BLaER1 treated with 17β-estradiol and CSF1 and Interleukin-3, amounts not matched to agents 10 nM and 100 nM (cell line): ENCODE measurements around the gene FNDC4.
A peak's percentile ranks its signal among the peaks of the same experiment; 100 is the strongest.

Experiments used
- H3K27ac ChIP-seq, 11 experiments: shearing (Covaris generic); formaldehyde crosslinking; 2 replicates each; pipeline ENCODE4 v1.8.1; 2022
- H3K27me3 ChIP-seq, 11 experiments: shearing (Covaris generic); formaldehyde crosslinking; 2 replicates each; pipeline ENCODE4 v1.8.1; 2022
- H3K36me3 ChIP-seq, 11 experiments: shearing (Covaris generic); formaldehyde crosslinking; 2 replicates each; pipeline ENCODE4 v1.8.1; 2022
- H3K4me1 ChIP-seq, 10 experiments: shearing (Covaris generic); formaldehyde crosslinking; 2 replicates each; pipeline ENCODE4 v1.8.1; 2022
- H3K4me2 ChIP-seq, 11 experiments: shearing (Covaris generic); formaldehyde crosslinking; 2 replicates each; pipeline ENCODE4 v1.8.1; 2022
- H3K4me3 ChIP-seq, 10 experiments: shearing (Covaris generic); formaldehyde crosslinking; 2 replicates each; pipeline ENCODE4 v1.8.1; 2022
- H3K9ac ChIP-seq, 11 experiments: shearing (Covaris generic); formaldehyde crosslinking; 2 replicates each; pipeline ENCODE4 v1.8.1; 2022
- H3K9me3 ChIP-seq, 11 experiments: shearing (Covaris generic); formaldehyde crosslinking; replicated peaks in 1 of 11; 2 replicates each; pipeline ENCODE4 v1.8.1; 2022
- H4K20me1 ChIP-seq, 11 experiments: shearing (Covaris generic); formaldehyde crosslinking; 2 replicates each; pipeline ENCODE4 v1.8.1; 2022
- Cebpa-rat ChIP-seq, 11 experiments: shearing (Covaris generic); IDR thresholded peaks; 2 replicates each; pipeline ENCODE4 v1.8.1; 2022

FNDC4 gene

GRCh38 chr2:27496357-27497287, 1.6 kb upstream of the FNDC4 start, which contains the start of gene GCKR:
Gene GCKR (plus strand): TSS chr2:27496839. CDS start chr2:27496905, 66 bp downstream.
- H3K4me1 ChIP-seq: no peaks in the 10 kb centered on the region; a peak in 1 of 20 replicates
- no peak for TF ChIP-seq Cebpa-rat (IDR thresholded peaks at IDR 0.05)
- peaks cover 0 to 8% (median 0%) of the 10 kb centered on the region in 11 experiments; a peak in 3 of 22 replicates for H3K9me3 ChIP-seq
- H3K9ac ChIP-seq: no peak within 1 kb of the TSS
- no peak within 1 kb of the TSS for H3K4me3 ChIP-seq
- no peaks in the 10 kb centered on the region for H3K36me3 ChIP-seq
- H4K20me1 ChIP-seq: no peaks in the 10 kb centered on the region
- no peak within 1 kb of the TSS for H3K27ac ChIP-seq
- no peak within 1 kb of the TSS for H3K4me2 ChIP-seq
- H3K27me3 ChIP-seq: peaks cover 21 to 42% (median 34%) of the 10 kb centered on the region in 11 experiments

DNA sequence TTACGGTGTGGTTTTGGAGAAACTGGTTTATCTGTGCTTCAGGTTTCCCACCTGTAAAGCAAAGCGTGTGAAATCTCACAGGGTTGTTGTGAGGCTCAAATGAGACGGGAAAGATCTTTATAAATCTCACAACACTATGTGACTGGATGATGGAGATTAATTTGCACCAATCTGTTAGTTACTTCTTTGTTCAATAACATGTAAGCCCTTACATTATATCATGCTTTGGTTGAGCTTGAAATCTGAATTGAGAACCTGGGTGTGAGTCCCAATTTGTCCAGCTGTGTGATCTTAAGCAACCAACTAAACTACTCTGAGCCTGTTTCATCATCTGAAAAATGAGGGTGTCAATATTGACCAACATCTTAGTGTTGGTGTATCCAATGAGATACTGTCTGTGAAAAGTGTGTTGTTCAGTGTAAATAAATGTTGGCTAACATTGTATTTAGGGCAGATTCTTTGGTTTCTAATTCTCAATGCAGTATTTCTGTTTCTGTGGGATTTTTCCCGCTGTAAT, 898 bp upstream of the FNDC4 start:
- no peak for TF ChIP-seq Cebpa-rat (IDR thresholded peaks at IDR 0.05)
- H3K4me3 ChIP-seq: no peak overlapping the region
- no peaks in the 10 kb centered on the region; a peak in 1 of 20 replicates for H3K4me1 ChIP-seq
- no peaks in the 10 kb centered on the region for H3K36me3 ChIP-seq
- peaks cover 21 to 42% (median 34%) of the 10 kb centered on the region in 11 experiments for H3K27me3 ChIP-seq
- H3K9me3 ChIP-seq: peaks cover 0 to 8% (median 0%) of the 10 kb centered on the region in 11 experiments; a peak in 3 of 22 replicates
- H4K20me1 ChIP-seq: no peaks in the 10 kb centered on the region
- H3K27ac ChIP-seq: no peak overlapping the region
- no peak overlapping the region for H3K9ac ChIP-seq
- no peak overlapping the region for H3K4me2 ChIP-seq

DNA sequence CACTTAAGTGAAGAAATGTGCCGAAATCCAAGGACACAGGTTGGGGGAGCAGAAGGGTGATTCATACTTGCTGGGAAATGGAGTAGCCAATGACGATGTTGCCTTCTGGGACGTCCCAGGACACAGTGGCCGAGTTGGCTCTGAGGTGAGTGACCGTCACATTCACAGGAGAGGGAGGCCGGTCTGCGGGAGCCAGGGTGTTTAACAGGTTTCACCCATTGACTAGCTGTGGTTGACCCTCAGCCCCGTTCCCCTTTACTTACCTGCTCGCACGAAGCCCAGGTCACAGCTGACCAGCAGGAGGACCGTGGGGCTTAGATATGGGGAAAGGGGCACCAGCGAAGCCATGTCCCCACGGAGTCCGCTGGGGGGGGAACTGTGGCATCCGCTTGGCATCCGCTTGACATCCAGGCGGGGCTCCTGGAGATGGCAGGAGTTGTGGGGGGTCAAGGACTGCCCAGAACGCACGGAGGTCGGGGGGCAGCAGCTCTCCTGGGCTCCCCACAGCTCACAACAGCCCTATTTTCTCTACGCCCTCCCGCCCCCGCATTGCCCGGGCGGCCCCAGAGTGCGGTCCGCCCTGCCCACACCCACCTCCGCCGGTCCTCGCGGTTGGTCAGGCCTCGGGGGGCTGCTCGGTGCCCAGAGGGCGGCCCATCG, 586 bp downstream of the FNDC4 start:
- peaks cover 21 to 42% (median 34%) of the 10 kb centered on the region in 11 experiments for H3K27me3 ChIP-seq
- no peak overlapping the region for H3K27ac ChIP-seq
- H3K36me3 ChIP-seq: no peaks in the 10 kb centered on the region
- TF ChIP-seq Cebpa-rat (IDR thresholded peaks at IDR 0.05): no peak
- no peak overlapping the region for H3K9ac ChIP-seq
- H3K4me2 ChIP-seq: no peak overlapping the region
- H3K9me3 ChIP-seq: peaks cover 0 to 8% (median 0%) of the 10 kb centered on the region in 11 experiments; a peak in 3 of 22 replicates
- no peak overlapping the region for H3K4me3 ChIP-seq
- peaks cover 0 to 5% (median 4%) of the 10 kb centered on the region in 10 experiments; a peak in 8 of 20 replicates for H3K4me1 ChIP-seq
- no peaks in the 10 kb centered on the region for H4K20me1 ChIP-seq

- Histone ChIP-seq H3K4me1 (peaks cover 4 to 10% (median 8%) of the 10 kb centered on the region in 10 experiments; a peak in 19 of 20 replicates), H3K27ac (no peak overlapping the region), H3K9me3 (peaks cover 0 to 8% (median 0%) of the 10 kb centered on the region in 11 experiments; a peak in 3 of 22 replicates), H3K27me3 (peaks cover 21 to 42% (median 34%) of the 10 kb centered on the region in 11 experiments), H3K36me3 (no peaks in the 10 kb centered on the region), H3K9ac (no peak overlapping the region), H4K20me1 (no peaks in the 10 kb centered on the region), H3K4me2 (no peak overlapping the region), H3K4me3 (no peak overlapping the region)
- TF ChIP-seq Cebpa-rat (IDR thresholded peaks at IDR 0.05): no peak
Observed at GRCh38 chr2:27493948-27494283, 1.1 kb downstream of the FNDC4 start.

DNA sequence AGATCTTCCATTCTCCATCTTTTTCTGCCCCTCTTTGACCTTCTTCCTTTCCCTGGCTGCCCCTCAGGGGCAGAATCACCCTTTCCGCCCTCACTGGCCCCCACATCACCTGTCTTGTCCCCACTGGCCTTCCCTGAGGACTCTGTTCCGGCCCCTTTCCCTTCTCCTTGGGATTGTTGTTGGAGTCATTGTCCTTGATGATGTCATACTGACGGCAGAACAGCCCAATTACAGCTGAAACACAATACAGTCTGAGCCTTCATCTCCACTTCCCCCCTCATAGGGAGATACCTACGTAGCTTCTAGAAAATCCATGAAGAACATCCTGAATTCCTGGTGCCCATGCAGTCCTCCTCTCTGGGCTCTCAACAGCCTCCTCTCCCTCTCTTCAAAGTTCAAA, 2.4 kb downstream of the FNDC4 start:
- Histone ChIP-seq H3K4me1 (peaks cover 11 to 22% (median 16%) of the 10 kb centered on the region in 10 experiments), H3K9me3 (peaks cover 0 to 8% (median 0%) of the 10 kb centered on the region in 11 experiments; a peak in 3 of 22 replicates), H3K9ac (no peak overlapping the region), H3K4me2 (no peak overlapping the region), H4K20me1 (no peaks in the 10 kb centered on the region), H3K27me3 (peaks cover 21 to 42% (median 34%) of the 10 kb centered on the region in 11 experiments), H3K27ac (no peak overlapping the region), H3K36me3 (no peaks in the 10 kb centered on the region), H3K4me3 (no peak overlapping the region)
- TF ChIP-seq Cebpa-rat (IDR thresholded peaks at IDR 0.05): no peak

DNA sequence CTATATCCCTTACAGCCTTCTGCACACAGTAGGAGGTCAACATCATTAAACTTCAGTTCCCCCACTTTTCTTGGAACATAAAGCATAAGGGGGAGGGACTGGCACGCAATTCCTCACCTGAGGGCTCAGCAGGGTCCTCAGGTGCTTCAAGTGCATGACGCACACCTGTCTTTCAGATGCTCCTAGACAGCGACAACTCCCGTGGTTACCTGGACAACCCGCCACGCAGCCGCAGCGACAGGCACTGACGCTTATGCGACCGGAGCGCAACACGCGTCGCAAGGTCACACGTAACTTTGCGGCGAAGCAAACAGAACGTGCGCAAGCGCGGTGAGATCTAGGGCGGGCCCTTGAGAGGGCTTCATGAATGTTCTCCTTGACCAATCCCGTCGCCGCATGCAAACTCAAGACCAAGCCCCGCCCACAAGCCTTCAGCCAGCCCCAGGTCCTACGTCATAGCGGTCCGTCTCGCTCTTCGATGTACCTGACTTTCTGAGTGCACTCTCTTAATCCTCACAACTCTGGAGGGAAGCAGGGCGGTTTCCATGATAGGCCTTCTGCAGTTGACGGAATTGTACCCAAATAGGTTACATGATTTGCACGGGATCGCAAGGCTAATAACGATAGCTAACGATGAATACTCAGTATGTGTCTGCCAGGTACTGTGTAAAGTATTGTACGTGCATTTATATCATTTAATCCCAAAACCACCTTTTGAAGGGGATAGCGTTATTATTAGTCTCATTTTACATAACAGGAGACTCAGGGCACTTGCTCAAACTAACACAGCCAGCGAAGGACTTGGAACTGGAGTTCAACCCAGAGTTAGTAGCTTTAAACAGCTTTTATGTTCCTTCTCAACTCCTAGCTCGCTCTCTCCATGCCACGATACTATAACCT, 5.3 kb downstream of the FNDC4 start, which contains the start of gene IFT172:
Gene IFT172, minus strand, starts transcription at position 246 of the 900 bp plus-strand sequence. Its CDS starts 90 bp downstream, at position 156.
- Histone ChIP-seq H3K27ac (peak within 1 kb of the TSS in 7 of 11 experiments; percentile 6 to 64 (median 25); a peak in 9 of 22 replicates), H3K27me3 (peaks cover 8 to 15% (median 13%) of the 10 kb centered on the region in 11 experiments), H3K9me3 (peaks cover 0 to 6% (median 0%) of the 10 kb centered on the region in 11 experiments; a peak in 3 of 22 replicates), H3K4me1 (peaks cover 15 to 41% (median 28%) of the 10 kb centered on the region in 10 experiments), H3K4me3 (peak within 1 kb of the TSS; percentile 63 to 81 (median 70)), H3K9ac (peak within 1 kb of the TSS; percentile 57 to 72 (median 68); a peak in 21 of 22 replicates), H3K36me3 (peaks cover 3 to 10% (median 7%) of the 10 kb centered on the region in 11 experiments; a peak in 16 of 22 replicates), H4K20me1 (no peaks in the 10 kb centered on the region), H3K4me2 (peak within 1 kb of the TSS; percentile 80 to 98 (median 95))
- TF ChIP-seq Cebpa-rat (IDR thresholded peaks at IDR 0.05): no peak

GRCh38 chr2:27489118-27489497, 5.9 kb downstream of the FNDC4 start:
- Histone ChIP-seq H3K4me3 (peak overlapping the region; percentile 63 to 81 (median 70)), H3K9me3 (no peaks in the 10 kb centered on the region), H3K4me2 (peak overlapping the region; percentile 80 to 98 (median 95)), H3K9ac (peak overlapping the region; percentile 57 to 72 (median 68); a peak in 21 of 22 replicates), H3K4me1 (peaks cover 15 to 41% (median 28%) of the 10 kb centered on the region in 10 experiments), H4K20me1 (no peaks in the 10 kb centered on the region), H3K27me3 (peaks cover 2 to 9% (median 6%) of the 10 kb centered on the region in 11 experiments; a peak in 20 of 22 replicates), H3K27ac (peak overlapping the region in 7 of 11 experiments; percentile 6 to 64 (median 25); a peak in 9 of 22 replicates), H3K36me3 (peaks cover 8 to 16% (median 11%) of the 10 kb centered on the region in 11 experiments; a peak in 19 of 22 replicates)
- TF ChIP-seq Cebpa-rat (IDR thresholded peaks at IDR 0.05): no peak

- Histone ChIP-seq H3K4me1 (peaks cover 15 to 41% (median 28%) of the 10 kb centered on the region in 10 experiments), H3K4me3 (no peak overlapping the region), H3K27me3 (no peaks in the 10 kb centered on the region), H3K27ac (no peak overlapping the region), H3K9me3 (no peaks in the 10 kb centered on the region), H3K36me3 (peaks cover 32 to 52% (median 44%) of the 10 kb centered on the region in 11 experiments), H4K20me1 (no peaks in the 10 kb centered on the region), H3K9ac (no peak overlapping the region), H3K4me2 (peak overlapping the region in 2 of 11 experiments; percentile 14 to 41; a peak in 2 of 22 replicates)
- TF ChIP-seq Cebpa-rat (IDR thresholded peaks at IDR 0.05): no peak
Observed at GRCh38 chr2:27485496-27485895, 9.5 kb downstream of the FNDC4 start.
